A172 (cell line): Measurements from ENCODE around the gene PDE11A. TPM values are rescaled to one million over a fixed set of nuclear protein-coding genes. Genes with fewer than 3 reads are reported as not detected.

Experiments
- DNase-seq: peaks from one replicate; pipeline ENCODE4 v3.0.0-alpha.2; 2015; ENCODE audit warnings: low spot score
- total RNA-seq: library from RNA; depleted of rRNA; stranded (reverse); fragments of >200 nt; shearing (Covaris generic); gene quantifications from 2 replicates; pipeline ENCODE4 v1.2.3, GENCODE V29; 2014

PDE11A gene
- total RNA-seq, 1 experiment from 2014 or later = 0.03 TPM

GRCh38 chr2:177694348-177694747 lies 378.2 kb downstream of the PDE11A start:
- DNase-seq = no peak

GRCh38 chr2:177693658-177694339 lies 378.8 kb downstream of the PDE11A start:
- DNase-seq = no peak

- peak; percentile 5 for DNase-seq
These were observed 379.8 kb downstream of the PDE11A start for GRCh38 chr2:177692783-177693269.

GRCh38 chr2:177692042-177692782 lies 380.4 kb downstream of the PDE11A start:
- DNase-seq = no peak

GRCh38 chr2:177691177-177691576 lies 381.4 kb downstream of the PDE11A start:
- no peak for DNase-seq

- DNase-seq = no peak
These were observed 383.0 kb downstream of the PDE11A start for GRCh38 chr2:177689623-177690022.

GRCh38 chr2:177688844-177689243 lies 383.7 kb downstream of the PDE11A start:
- DNase-seq = no peak

GRCh38 chr2:177683661-177684069 lies 388.9 kb downstream of the PDE11A start:
- DNase-seq = no peak

- no peak for DNase-seq
These were observed 389.5 kb downstream of the PDE11A start for GRCh38 chr2:177682836-177683660.

- no peak for DNase-seq
These were observed 390.6 kb downstream of the PDE11A start for GRCh38 chr2:177682006-177682405.

GRCh38 chr2:177680866-177681712 lies 391.5 kb downstream of the PDE11A start:
- DNase-seq = no peak

- DNase-seq = no peak
These were observed 392.7 kb downstream of the PDE11A start for GRCh38 chr2:177679611-177680605.

- DNase-seq = no peak
These were observed 393.6 kb downstream of the PDE11A start for GRCh38 chr2:177678939-177679338.

GRCh38 chr2:177676636-177677035 lies 395.9 kb downstream of the PDE11A start:
- no peak for DNase-seq

GRCh38 chr2:177675825-177676224 lies 396.8 kb downstream of the PDE11A start:
- no peak for DNase-seq

GRCh38 chr2:177675350-177675821 lies 397.2 kb downstream of the PDE11A start:
- no peak for DNase-seq

- DNase-seq = peak; percentile 7
These were observed 398.7 kb downstream of the PDE11A start for GRCh38 chr2:177673602-177674595.

- DNase-seq = no peak
These were observed 400.9 kb downstream of the PDE11A start for GRCh38 chr2:177671662-177672061.
